Astrocyte (in vitro differentiated cells and primary cell): Measurements from ENCODE around the gene CLN5. TPM values are rescaled to one million over a fixed set of nuclear protein-coding genes. Genes with fewer than 3 reads are reported as not detected.

Experiments used
- DNase-seq: peaks from one replicate; pipeline ENCODE4 v3.0.0-alpha.2; 2010; ENCODE audit warnings: low read depth
- FAIRE-seq: peaks from 2 replicates; lab custom pipeline; 2011; peaks lifted over from hg19 to GRCh38; lab: Jason Lieb, UNC
- H2AFZ ChIP-seq: 2 replicates; pipeline ENCODE4 v1.6.0; 2012; ENCODE audit warnings: low read depth, low read length, inconsistent platforms
- H3K27ac ChIP-seq: 2 replicates; pipeline ENCODE4 v1.5.1; 2011; ENCODE audit warnings: low read depth, low read length, inconsistent platforms
- H3K27me3 ChIP-seq: 2 replicates; pipeline ENCODE4 v1.6.0; 2011; ENCODE audit warnings: low read length, inconsistent platforms; ENCODE audit not compliant: insufficient read depth
- H3K36me3 ChIP-seq: 2 replicates; pipeline ENCODE4 v1.5.1; 2011; ENCODE audit warnings: low read length, inconsistent platforms; ENCODE audit not compliant: insufficient read depth
- H3K4me1 ChIP-seq: 2 replicates; pipeline ENCODE4 v1.5.1; 2011; ENCODE audit warnings: low read length, inconsistent platforms; ENCODE audit not compliant: insufficient read depth
- H3K4me2 ChIP-seq: 2 replicates; pipeline ENCODE4 v1.6.0; 2012; ENCODE audit warnings: low read length, inconsistent platforms
- H3K4me3 ChIP-seq: 2 replicates; pipeline ENCODE4 v1.5.1; 2011; ENCODE audit warnings: low read depth, mild to moderate bottlenecking, low read length, inconsistent platforms; ENCODE audit not compliant: insufficient read depth
- H3K79me2 ChIP-seq: 2 replicates; pipeline ENCODE4 v1.6.0; 2012; ENCODE audit warnings: mild to moderate bottlenecking, low read length, inconsistent platforms; ENCODE audit not compliant: insufficient read depth
- H3K9ac ChIP-seq: 2 replicates; pipeline ENCODE4 v1.6.0; 2012; ENCODE audit warnings: mild to moderate bottlenecking, low read length, inconsistent platforms
- H3K9me3 ChIP-seq: 2 replicates; pipeline ENCODE4 v1.5.1; 2012; ENCODE audit warnings: low read depth, mild to moderate bottlenecking, low read length, inconsistent platforms; ENCODE audit not compliant: insufficient read depth
- H4K20me1 ChIP-seq: 2 replicates; pipeline ENCODE4 v1.6.0; 2012; ENCODE audit warnings: low read length, inconsistent platforms; ENCODE audit not compliant: insufficient read depth
- H3K27ac Mint-ChIP-seq: one replicate; pipeline ENCODE4 v1.8.0; 2021; ENCODE audit warnings: mild to moderate bottlenecking, mixed read lengths; ENCODE audit not compliant: unreplicated experiment
- H3K27me3 Mint-ChIP-seq: one replicate; pipeline ENCODE4 v1.8.0; 2021; ENCODE audit warnings: low read depth, mixed read lengths; ENCODE audit not compliant: unreplicated experiment
- H3K36me3 Mint-ChIP-seq: one replicate; pipeline ENCODE4 v1.8.0; 2021; ENCODE audit warnings: low read depth, mixed read lengths; ENCODE audit not compliant: unreplicated experiment
- H3K4me1 Mint-ChIP-seq: one replicate; pipeline ENCODE4 v1.8.0; 2021; ENCODE audit warnings: low read depth, mixed read lengths; ENCODE audit not compliant: unreplicated experiment
- H3K4me3 Mint-ChIP-seq: one replicate; pipeline ENCODE4 v1.8.0; 2021; ENCODE audit warnings: mild to moderate bottlenecking, moderate library complexity, mixed read lengths; ENCODE audit not compliant: unreplicated experiment
- H3K9me3 Mint-ChIP-seq: one replicate; pipeline ENCODE4 v1.8.0; 2021; ENCODE audit warnings: mild to moderate bottlenecking, mixed read lengths; ENCODE audit not compliant: unreplicated experiment
- CTCF ChIP-seq: IDR thresholded peaks from 2 replicates; pipeline ENCODE4 v1.5.1; 2011; ENCODE audit warnings: low read depth, mild to moderate bottlenecking, inconsistent platforms, low read length, moderate library complexity; ENCODE audit not compliant: insufficient read depth
- EZH2 ChIP-seq: IDR thresholded peaks from 2 replicates; pipeline ENCODE4 v1.6.1; 2012; ENCODE audit warnings: mild to moderate bottlenecking, low read length, inconsistent platforms; ENCODE audit not compliant: insufficient read depth
- total RNA-seq: library from RNA; stranded (reverse); gene quantifications from 2 replicates; pipeline ENCODE4 v1.2.1, GENCODE V29; 2021

Gene CLN5
- total RNA-seq, 1 donor from 2014 or later, result 32.9 TPM

DNA sequence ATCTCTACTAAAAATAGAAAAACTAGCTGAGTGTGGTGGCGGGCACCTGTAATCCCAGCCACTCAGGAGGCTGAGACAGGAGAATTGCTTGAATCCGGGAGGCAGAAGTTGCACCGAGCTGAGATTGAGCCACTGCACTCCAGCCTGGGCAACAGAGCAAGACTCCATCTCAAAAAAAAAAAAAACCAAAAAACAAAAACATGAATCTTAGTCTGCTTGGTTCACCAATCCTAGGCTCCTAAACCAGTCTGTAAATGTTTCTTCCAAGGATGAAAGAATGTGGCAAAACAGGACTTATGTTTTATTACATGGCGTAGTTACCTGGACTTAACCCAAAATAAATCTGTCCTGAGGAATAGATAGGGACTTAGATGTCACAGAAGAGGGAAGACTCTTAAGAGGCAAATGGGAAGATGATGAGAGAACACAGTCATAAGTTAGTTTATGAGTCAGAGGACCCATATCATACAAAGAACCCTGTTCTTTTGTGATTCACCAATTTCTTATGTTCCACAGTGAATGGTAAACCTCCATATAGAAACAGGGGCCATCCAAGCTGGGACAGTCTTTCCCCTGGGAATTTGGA lies 41.9 kb downstream of the CLN5 start:
- FAIRE-seq, result peak; percentile 45
- H3K27ac Mint-ChIP-seq, result no peak overlapping the region

GRCh38 chr13:77034881-77035280 lies 43.0 kb downstream of the CLN5 start:
- no peaks in the 10 kb centered on the region for H4K20me1 ChIP-seq
- H3K4me3 ChIP-seq, result no peak overlapping the region
- no peaks in the 10 kb centered on the region for H3K27me3 Mint-ChIP-seq
- H3K79me2 ChIP-seq, result no peaks in the 10 kb centered on the region
- H3K36me3 Mint-ChIP-seq, result peaks cover 4% of the 10 kb centered on the region
- FAIRE-seq, result peak; percentile 23
- DNase-seq, result no peak
- H3K4me3 Mint-ChIP-seq, result no peak overlapping the region
- no peak overlapping the region for H2AFZ ChIP-seq
- H3K36me3 ChIP-seq, result no peaks in the 10 kb centered on the region
- peaks cover 4% of the 10 kb centered on the region for H3K4me1 Mint-ChIP-seq
- H3K9me3 Mint-ChIP-seq, result peaks cover 3% of the 10 kb centered on the region
- no peak overlapping the region for H3K9ac ChIP-seq
- H3K27ac ChIP-seq, result no peak overlapping the region
- H3K4me1 ChIP-seq, result peaks cover 3% of the 10 kb centered on the region
- H3K9me3 ChIP-seq, result no peaks in the 10 kb centered on the region
- H3K27me3 ChIP-seq, result no peaks in the 10 kb centered on the region
- peak overlapping the region; percentile 33 for H3K4me2 ChIP-seq
- H3K27ac Mint-ChIP-seq, result no peak overlapping the region
- TF ChIP-seq EZH2 (no peak), CTCF (no peak)

More for the DNA sequence above, 41.9 kb downstream of the CLN5 start:
- Histone ChIP-seq H3K79me2 (no peaks in the 10 kb centered on the region), H4K20me1 (no peaks in the 10 kb centered on the region), H3K9me3 (no peaks in the 10 kb centered on the region), H3K27ac (no peak overlapping the region), H3K4me2 (no peak overlapping the region), H3K27me3 (no peaks in the 10 kb centered on the region), H3K4me1 (peaks cover 3% of the 10 kb centered on the region), H3K9ac (no peak overlapping the region), H2AFZ (no peak overlapping the region), H3K4me3 (no peak overlapping the region), H3K36me3 (no peaks in the 10 kb centered on the region)
- no peak for DNase-seq
- Mint-ChIP-seq H3K4me3 (no peak overlapping the region), H3K36me3 (peaks cover 4% of the 10 kb centered on the region), H3K27me3 (no peaks in the 10 kb centered on the region), H3K9me3 (no peaks in the 10 kb centered on the region), H3K4me1 (peaks cover 4% of the 10 kb centered on the region)
- TF ChIP-seq CTCF (no peak), EZH2 (no peak)

DNA sequence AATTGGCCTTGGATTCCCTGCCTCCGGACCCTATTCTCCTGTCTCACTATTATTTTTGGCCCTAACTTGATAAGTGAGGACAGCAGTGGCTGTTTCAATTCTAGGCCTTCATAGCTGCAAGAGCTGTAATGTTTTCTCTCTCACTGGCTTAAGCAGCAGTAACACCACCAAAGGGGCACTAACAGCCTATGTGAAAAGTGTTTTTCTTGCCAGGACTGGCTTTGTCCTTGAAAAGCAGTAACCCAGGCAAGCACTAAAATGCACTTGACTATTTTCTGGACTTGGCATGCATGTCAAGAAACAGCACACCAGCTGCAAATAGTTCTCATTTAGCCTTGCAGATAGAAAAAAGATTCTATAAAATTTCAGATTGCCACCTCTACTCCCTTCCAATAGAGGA lies 44.4 kb downstream of the CLN5 start:
- Mint-ChIP-seq H3K36me3 (peaks cover 9% of the 10 kb centered on the region), H3K27me3 (no peaks in the 10 kb centered on the region), H3K4me1 (peaks cover 4% of the 10 kb centered on the region), H3K4me3 (no peak overlapping the region), H3K9me3 (peaks cover 3% of the 10 kb centered on the region), H3K27ac (no peak overlapping the region)
- Histone ChIP-seq H3K9ac (no peak overlapping the region), H3K9me3 (no peaks in the 10 kb centered on the region), H3K79me2 (no peaks in the 10 kb centered on the region), H2AFZ (no peak overlapping the region), H3K27ac (no peak overlapping the region), H3K4me3 (no peak overlapping the region), H3K4me2 (no peak overlapping the region), H3K27me3 (no peaks in the 10 kb centered on the region), H3K4me1 (peaks cover 3% of the 10 kb centered on the region), H3K36me3 (no peaks in the 10 kb centered on the region), H4K20me1 (no peaks in the 10 kb centered on the region)
- no peak for FAIRE-seq
- no peak for DNase-seq
- TF ChIP-seq EZH2 (no peak), CTCF (no peak)
